Neural progenitor cell (in vitro differentiated cells): ENCODE data around the gene CTSC. TPM values are rescaled to one million over a fixed set of nuclear protein-coding genes. Genes with fewer than 3 reads are reported as not detected.

Experiments used
- DNase-seq: peaks from one replicate; pipeline ENCODE4 v3.0.0-alpha.2; 2016; ENCODE audit warnings: low spot score
- H2AFZ ChIP-seq: fragments of 200-600 bp; sonication (generic); replicated peaks from 2 replicates; pipeline ENCODE4 v1.6.1; 2016; ENCODE audit warnings: antibody characterized with exemption
- H3F3A ChIP-seq: fragments of 200-600 bp; sonication (generic); 2 replicates; pipeline ENCODE4 v1.6.1; 2016; ENCODE audit warnings: antibody characterized with exemption, low read depth
- H3K27ac ChIP-seq: fragments of 200-600 bp; sonication (generic); 2 replicates; pipeline ENCODE4 v1.5.1; 2016; ENCODE audit warnings: mild to moderate bottlenecking
- H3K27me3 ChIP-seq: fragments of 200-600 bp; sonication (generic); 2 replicates; pipeline ENCODE4 v1.6.1; 2016; ENCODE audit warnings: mild to moderate bottlenecking, moderate library complexity
- H3K36me3 ChIP-seq: fragments of 200-600 bp; sonication (generic); 2 replicates; pipeline ENCODE4 v1.5.1; 2016
- H3K4me1 ChIP-seq: fragments of 200-600 bp; sonication (generic); 2 replicates; pipeline ENCODE4 v1.6.1; 2016; ENCODE audit warnings: mixed run types
- H3K4me2 ChIP-seq: fragments of 200-600 bp; sonication (generic); 2 replicates; pipeline ENCODE4 v1.6.1; 2016
- H3K4me3 ChIP-seq: fragments of 200-600 bp; sonication (generic); 2 replicates; pipeline ENCODE4 v1.5.1; 2016
- H3K79me2 ChIP-seq: fragments of 200-600 bp; sonication (generic); 2 replicates; pipeline ENCODE4 v1.6.1; 2016; ENCODE audit warnings: low read depth
- H3K9ac ChIP-seq: fragments of 200-600 bp; sonication (generic); 2 replicates; pipeline ENCODE4 v1.6.1; 2016
- H3K9me3 ChIP-seq: fragments of 200-600 bp; sonication (generic); 2 replicates; pipeline ENCODE4 v1.5.1; 2016; ENCODE audit warnings: low read depth
- H4K20me1 ChIP-seq: fragments of 200-600 bp; sonication (generic); 2 replicates; pipeline ENCODE4 v1.6.1; 2016; ENCODE audit warnings: low read depth
- H3K27ac Mint-ChIP-seq: 3 replicates; pipeline ENCODE4 v1.8.0; 2021; ENCODE audit warnings: mixed read lengths
- H3K27me3 Mint-ChIP-seq: 2 replicates; pipeline ENCODE4 v1.8.0; 2022; ENCODE audit warnings: low read depth, mild to moderate bottlenecking, inconsistent platforms, moderate library complexity, mixed read lengths; ENCODE audit not compliant: insufficient read depth
- H3K36me3 Mint-ChIP-seq: 3 replicates; pipeline ENCODE4 v1.8.0; 2021; ENCODE audit warnings: mixed read lengths
- H3K4me1 Mint-ChIP-seq: 3 replicates; pipeline ENCODE4 v1.8.0; 2021; ENCODE audit warnings: mixed read lengths
- H3K4me3 Mint-ChIP-seq: 3 replicates; pipeline ENCODE4 v1.8.0; 2021; ENCODE audit warnings: mild to moderate bottlenecking, moderate library complexity, mixed read lengths
- H3K9me3 Mint-ChIP-seq: 3 replicates; pipeline ENCODE4 v1.8.0; 2020; ENCODE audit warnings: mixed read lengths
- CTCF ChIP-seq: fragments of 200-600 bp; sonication (generic); IDR thresholded peaks from 2 replicates; pipeline ENCODE4 v1.5.1; 2017; ENCODE audit warnings: antibody characterized with exemption, mild to moderate bottlenecking
- EZH2 ChIP-seq: fragments of 200-600 bp; sonication (generic); IDR thresholded peaks from 2 replicates; pipeline ENCODE4 v1.6.1; 2017; ENCODE audit warnings: antibody characterized with exemption, mild to moderate bottlenecking, moderate library complexity
- EZH2phosphoT487 ChIP-seq: fragments of 200-600 bp; sonication (generic); IDR thresholded peaks from 2 replicates; pipeline ENCODE4 v1.6.1; 2017; ENCODE audit warnings: antibody characterized with exemption
- total RNA-seq: library from RNA; depleted of rRNA; stranded (reverse); fragments of >200 nt; gene quantifications from 2 replicates; pipeline ENCODE4 v1.2.3, GENCODE V29; 2015; ENCODE audit warnings: low replicate concordance

Gene CTSC
- total RNA-seq, 1 donor from 2014 or later, result 96.4 TPM

GRCh38 chr11:88318017-88318416 lies 19.5 kb downstream of the CTSC start:
- Histone ChIP-seq H3K4me2 (no peak overlapping the region), H3K36me3 (no peaks in the 10 kb centered on the region), H4K20me1 (peaks cover 5% of the 10 kb centered on the region), H2AFZ (no peak overlapping the region), H3K4me1 (no peaks in the 10 kb centered on the region), H3K4me3 (no peak overlapping the region), H3K27me3 (no peaks in the 10 kb centered on the region), H3K9me3 (no peaks in the 10 kb centered on the region), H3F3A (no peaks in the 10 kb centered on the region), H3K79me2 (peaks cover 83% of the 10 kb centered on the region), H3K27ac (no peak overlapping the region), H3K9ac (no peak overlapping the region)
- Mint-ChIP-seq H3K4me3 (no peak overlapping the region), H3K27me3 (no peaks in the 10 kb centered on the region), H3K36me3 (peaks cover 23% of the 10 kb centered on the region), H3K4me1 (peaks cover 3% of the 10 kb centered on the region), H3K27ac (no peak overlapping the region), H3K9me3 (peaks cover 5% of the 10 kb centered on the region)
- TF ChIP-seq EZH2phosphoT487 (no peak), EZH2 (no peak)
- no peak for DNase-seq

GRCh38 chr11:88317536-88317935 lies 20.0 kb downstream of the CTSC start:
- Mint-ChIP-seq H3K27ac (no peak overlapping the region), H3K4me3 (no peak overlapping the region), H3K9me3 (peaks cover 5% of the 10 kb centered on the region), H3K36me3 (peaks cover 19% of the 10 kb centered on the region), H3K27me3 (no peaks in the 10 kb centered on the region), H3K4me1 (peaks cover 6% of the 10 kb centered on the region)
- Histone ChIP-seq H3K79me2 (peaks cover 78% of the 10 kb centered on the region), H3K36me3 (no peaks in the 10 kb centered on the region), H3K4me3 (no peak overlapping the region), H3K4me2 (no peak overlapping the region), H2AFZ (no peak overlapping the region), H3K27me3 (no peaks in the 10 kb centered on the region), H3K4me1 (peaks cover 2% of the 10 kb centered on the region), H3F3A (no peaks in the 10 kb centered on the region), H3K9ac (no peak overlapping the region), H3K27ac (no peak overlapping the region), H4K20me1 (peaks cover 5% of the 10 kb centered on the region), H3K9me3 (no peaks in the 10 kb centered on the region)
- TF ChIP-seq EZH2phosphoT487 (no peak), EZH2 (no peak), CTCF (no peak)
- no peak for DNase-seq

GRCh38 chr11:88315981-88316441 lies 21.5 kb downstream of the CTSC start:
- H3K4me1 ChIP-seq, result peaks cover 6% of the 10 kb centered on the region
- peaks cover 63% of the 10 kb centered on the region for H3K79me2 ChIP-seq
- no peak overlapping the region for H3K27ac ChIP-seq
- H3K9ac ChIP-seq, result no peak overlapping the region
- H4K20me1 ChIP-seq, result peaks cover 8% of the 10 kb centered on the region
- no peak overlapping the region for H3K4me3 ChIP-seq
- no peak overlapping the region for H3K27ac Mint-ChIP-seq
- TF ChIP-seq CTCF (no peak), EZH2phosphoT487 (no peak), EZH2 (no peak)
- no peaks in the 10 kb centered on the region for H3K27me3 ChIP-seq
- no peaks in the 10 kb centered on the region for H3K9me3 ChIP-seq
- H3K4me3 Mint-ChIP-seq, result no peak overlapping the region
- peaks cover 4% of the 10 kb centered on the region for H3K36me3 Mint-ChIP-seq
- peaks cover 4% of the 10 kb centered on the region for H3F3A ChIP-seq
- DNase-seq, result no peak
- no peak overlapping the region for H3K4me2 ChIP-seq
- no peak overlapping the region for H2AFZ ChIP-seq
- H3K4me1 Mint-ChIP-seq, result peaks cover 8% of the 10 kb centered on the region
- no peaks in the 10 kb centered on the region for H3K36me3 ChIP-seq
- no peaks in the 10 kb centered on the region for H3K27me3 Mint-ChIP-seq
- no peaks in the 10 kb centered on the region for H3K9me3 Mint-ChIP-seq

DNA sequence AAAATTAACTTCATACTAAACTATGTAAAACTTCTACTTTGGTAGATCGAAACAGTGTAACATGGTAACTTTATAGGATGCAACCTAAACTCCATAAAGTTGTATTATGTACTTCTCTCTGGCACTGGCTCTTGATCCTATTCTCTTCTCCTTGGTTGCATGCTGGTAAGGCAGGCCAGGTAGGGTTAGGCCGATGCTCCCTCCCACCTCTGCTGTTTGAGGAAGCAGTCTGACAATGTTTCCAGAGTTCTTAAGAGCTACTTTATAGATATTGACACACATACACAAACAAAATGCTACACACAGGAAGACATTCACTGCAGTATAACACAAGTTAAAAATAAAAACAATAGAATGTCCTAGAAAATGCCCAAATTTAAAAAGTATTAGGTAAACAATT lies 22.5 kb downstream of the CTSC start:
- no peaks in the 10 kb centered on the region for H3K9me3 Mint-ChIP-seq
- Histone ChIP-seq H4K20me1 (peaks cover 8% of the 10 kb centered on the region), H3K9ac (no peak overlapping the region), H3K27ac (no peak overlapping the region), H3K27me3 (no peaks in the 10 kb centered on the region), H3K9me3 (no peaks in the 10 kb centered on the region), H3K36me3 (no peaks in the 10 kb centered on the region), H3K4me3 (no peak overlapping the region), H3K4me2 (no peak overlapping the region), H3F3A (peaks cover 14% of the 10 kb centered on the region), H3K4me1 (peaks cover 6% of the 10 kb centered on the region), H3K79me2 (peaks cover 54% of the 10 kb centered on the region), H2AFZ (no peak overlapping the region)
- peaks cover 5% of the 10 kb centered on the region for H3K4me1 Mint-ChIP-seq
- H3K36me3 Mint-ChIP-seq, result peaks cover 3% of the 10 kb centered on the region
- TF ChIP-seq EZH2 (no peak), CTCF (no peak), EZH2phosphoT487 (no peak)
- DNase-seq, result no peak
- H3K4me3 Mint-ChIP-seq, result no peak overlapping the region
- H3K27me3 Mint-ChIP-seq, result no peaks in the 10 kb centered on the region
- H3K27ac Mint-ChIP-seq, result no peak overlapping the region
